Hematopoietic multipotent progenitor cell treated with erythropoietin and hydrocortisone succinate and interleukin-3 and kit ligand, for 17 days (in vitro differentiated cells): ENCODE measurements around the gene NCOA3.

ENCODE experiments used
- DNase-seq: peaks from one replicate; pipeline ENCODE4 v3.0.0-alpha.2; 2015; ENCODE audit warnings: low spot score

NCOA3 gene

GRCh38 chr20:47596003-47596571, 94.4 kb downstream of the NCOA3 start:
- no peak for DNase-seq

- DNase-seq, result no peak
These were observed 95.4 kb downstream of the NCOA3 start for GRCh38 chr20:47597090-47597489.

GRCh38 chr20:47598911-47599744, 97.4 kb downstream of the NCOA3 start:
- DNase-seq, result no peak

GRCh38 chr20:47600967-47601547, 99.4 kb downstream of the NCOA3 start:
- no peak for DNase-seq

GRCh38 chr20:47603260-47603659, 101.6 kb downstream of the NCOA3 start:
- no peak for DNase-seq

- no peak for DNase-seq
These were observed 104.2 kb downstream of the NCOA3 start for GRCh38 chr20:47605673-47606413.

GRCh38 chr20:47606414-47606982, 104.8 kb downstream of the NCOA3 start:
- no peak for DNase-seq

GRCh38 chr20:47606983-47607613, 105.4 kb downstream of the NCOA3 start:
- DNase-seq, result no peak

GRCh38 chr20:47609001-47609400, 107.3 kb downstream of the NCOA3 start:
- no peak for DNase-seq

GRCh38 chr20:47610247-47610944, 108.7 kb downstream of the NCOA3 start:
- DNase-seq, result no peak

- DNase-seq, result no peak
These were observed 109.2 kb downstream of the NCOA3 start for GRCh38 chr20:47610945-47611250.

GRCh38 chr20:47611785-47612184, 110.1 kb downstream of the NCOA3 start:
- DNase-seq, result no peak

GRCh38 chr20:47612670-47613069, 111.0 kb downstream of the NCOA3 start:
- no peak for DNase-seq

- DNase-seq, result no peak
These were observed 113.1 kb downstream of the NCOA3 start for GRCh38 chr20:47614703-47615309.

GRCh38 chr20:47618479-47618878, 116.8 kb downstream of the NCOA3 start:
- DNase-seq, result no peak

GRCh38 chr20:47620808-47621805, 119.4 kb downstream of the NCOA3 start:
- DNase-seq, result peak; percentile 41

- DNase-seq, result no peak
These were observed 120.5 kb downstream of the NCOA3 start for GRCh38 chr20:47622118-47622665.

GRCh38 chr20:47623206-47623605, 121.5 kb downstream of the NCOA3 start:
- no peak for DNase-seq

- DNase-seq, result no peak
These were observed 125.9 kb downstream of the NCOA3 start for GRCh38 chr20:47627540-47627939.
